SK-N-SH treated with all-trans-retinoic acid at 6 μM for 48 hours (cell line): Measurements from ENCODE around the gene TERC.

Experiments used
- ATAC-seq: fragments of 200-7000 bp; cut with Tn5 transposase; 3 replicates; pipeline ENCODE4 v1.9.1; 2020; ENCODE audit warnings: mild to moderate bottlenecking, moderate library complexity
- ARNTL ChIP-seq: fragments of 450-650 bp; formaldehyde crosslinking; IDR thresholded peaks from 2 replicates; pipeline ENCODE4 v1.5.0; 2020; ENCODE audit warnings: low read depth, mild to moderate bottlenecking, moderate library complexity, borderline replicate concordance
- BACH2 ChIP-seq: fragments of 250-450 bp; sonication (Bioruptor Pico); IDR thresholded peaks from 2 replicates; pipeline ENCODE4 v1.9.0; 2021; ENCODE audit warnings: mild to moderate bottlenecking, borderline replicate concordance
- CSDC2 ChIP-seq: fragments of 250-450 bp; sonication (Bioruptor Pico); IDR thresholded peaks from 2 replicates; pipeline ENCODE4 v1.5.0; 2020; ENCODE audit warnings: mild to moderate bottlenecking, moderate library complexity
- ESRRG ChIP-seq: fragments of 250-450 bp; sonication (Bioruptor Pico); IDR thresholded peaks from 2 replicates; pipeline ENCODE4 v1.6.1; 2021; ENCODE audit warnings: mild to moderate bottlenecking
- GLIS3 ChIP-seq: fragments of 250-450 bp; sonication (Bioruptor Pico); IDR thresholded peaks from 2 replicates; pipeline ENCODE4 v1.5.0; 2020; ENCODE audit warnings: mild to moderate bottlenecking, moderate library complexity
- ISL1 ChIP-seq: fragments of 250-450 bp; sonication (Bioruptor Pico); IDR thresholded peaks from 2 replicates; pipeline ENCODE4 v2.1.2; 2022; ENCODE audit warnings: mild to moderate bottlenecking, moderate library complexity
- OSR1 ChIP-seq: fragments of 250-450 bp; sonication (Bioruptor Pico); IDR thresholded peaks from 2 replicates; pipeline ENCODE4 v1.8.0; 2022; ENCODE audit warnings: moderate library complexity, mild to moderate bottlenecking, inconsistent platforms
- PATZ1 ChIP-seq: fragments of 250-450 bp; sonication (Bioruptor Pico); IDR thresholded peaks from 2 replicates; pipeline ENCODE4 v1.8.0; 2020; ENCODE audit warnings: mild to moderate bottlenecking, moderate library complexity, borderline replicate concordance
- POU6F1 ChIP-seq: fragments of 250-450 bp; sonication (Bioruptor Pico); IDR thresholded peaks from 2 replicates; pipeline ENCODE4 v1.8.0; 2021; ENCODE audit warnings: low read depth, mild to moderate bottlenecking, moderate library complexity, borderline replicate concordance
- PPARA ChIP-seq: fragments of 250-450 bp; sonication (Bioruptor Pico); IDR thresholded peaks from 2 replicates; pipeline ENCODE4 v1.5.0; 2020; ENCODE audit warnings: mild to moderate bottlenecking, borderline replicate concordance
- RARB ChIP-seq: fragments of 250-450 bp; sonication (Bioruptor Pico); IDR thresholded peaks from 2 replicates; pipeline ENCODE4 v1.8.0; 2021; ENCODE audit warnings: mild to moderate bottlenecking, moderate library complexity
- SNAI2 ChIP-seq: fragments of 250-450 bp; sonication (Bioruptor Pico); IDR thresholded peaks from 2 replicates; pipeline ENCODE4 v1.5.0; 2020; ENCODE audit warnings: mild to moderate bottlenecking, moderate library complexity
- TCF4 ChIP-seq: fragments of 250-450 bp; sonication (Bioruptor Pico); IDR thresholded peaks from 2 replicates; pipeline ENCODE4 v1.8.0; 2021; ENCODE audit warnings: mild to moderate bottlenecking, moderate library complexity, borderline replicate concordance
- TSHZ2 ChIP-seq: fragments of 250-450 bp; sonication (Bioruptor Pico); IDR thresholded peaks from 2 replicates; pipeline ENCODE4 v1.5.0; 2020; ENCODE audit warnings: mild to moderate bottlenecking, moderate library complexity
- ZC3H10 ChIP-seq: fragments of 250-450 bp; sonication (Bioruptor Pico); IDR thresholded peaks from 2 replicates; pipeline ENCODE4 v1.5.1; 2021; ENCODE audit warnings: mild to moderate bottlenecking, moderate library complexity
- ZFP3 ChIP-seq: fragments of 250-450 bp; sonication (Bioruptor Pico); IDR thresholded peaks from 2 replicates; pipeline ENCODE4 v1.5.0; 2020; ENCODE audit warnings: mild to moderate bottlenecking, moderate library complexity
- ZFP30 ChIP-seq: fragments of 450-650 bp; formaldehyde crosslinking; IDR thresholded peaks from 2 replicates; pipeline ENCODE4 v1.5.0; 2022; ENCODE audit warnings: mild to moderate bottlenecking, moderate library complexity
- ZNF565 ChIP-seq: fragments of 450-650 bp; formaldehyde crosslinking; conservative IDR thresholded peaks from 2 replicates; pipeline ENCODE4 v1.5.0; 2020; ENCODE audit warnings: low read depth, mild to moderate bottlenecking, moderate library complexity
- ZNF70 ChIP-seq: fragments of 450-650 bp; formaldehyde crosslinking; IDR thresholded peaks from 2 replicates; pipeline ENCODE4 v1.5.0; 2020; ENCODE audit warnings: mild to moderate bottlenecking, moderate library complexity
- ZNF8 ChIP-seq: fragments of 450-650 bp; formaldehyde crosslinking; IDR thresholded peaks from 2 replicates; pipeline ENCODE4 v1.5.0; 2020; ENCODE audit warnings: mild to moderate bottlenecking, moderate library complexity
- TF ChIP-seq, protein P1 (sequence below): fragments of 250-450 bp; sonication (Bioruptor Pico); IDR thresholded peaks from 2 replicates; pipeline ENCODE4 v1.5.1; 2021; ENCODE audit warnings: mild to moderate bottlenecking, moderate library complexity

Gene TERC

GRCh38 chr3:169781209-169781855 lies 16.5 kb upstream of the TERC start:
- no peak for TF ChIP-seq RARB
- TF ChIP-seq BACH2 (CRISPR knock-in tag): no peak
- no peak for TF ChIP-seq GLIS3 (CRISPR knock-in tag)
- TF ChIP-seq CSDC2 (CRISPR knock-in tag): no peak
- TF ChIP-seq ZNF565 (CRISPR knock-in tag): no peak
- no peak for TF ChIP-seq ESRRG (CRISPR knock-in tag)
- TF ChIP-seq, all 23 proteins: peak for 0

DNA sequence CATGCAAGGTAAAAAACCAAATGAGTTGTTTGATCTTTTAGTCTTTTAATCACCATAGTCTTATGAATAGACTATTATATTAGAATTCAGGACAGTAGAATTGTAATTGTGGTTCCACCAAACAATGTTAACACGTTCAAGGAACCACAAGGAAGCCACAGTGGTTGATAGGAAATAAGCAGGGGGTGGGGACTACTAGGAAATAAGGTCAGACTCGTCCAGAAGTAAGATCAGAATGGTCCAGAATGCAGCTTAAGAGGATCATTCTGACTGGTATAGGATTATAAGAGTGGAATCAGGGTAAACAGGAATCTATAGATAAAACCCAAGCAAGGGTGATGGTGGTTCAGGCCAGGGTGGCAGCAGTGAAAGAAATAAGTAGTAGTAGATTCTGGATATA lies 15.9 kb upstream of the TERC start:
- no peak for ATAC-seq
- TF ChIP-seq RARB: no peak
- no peak for TF ChIP-seq POU6F1 (CRISPR knock-in tag)
- no peak for TF ChIP-seq ZFP30
- TF ChIP-seq SNAI2 (CRISPR knock-in tag): no peak
- TF ChIP-seq ZNF565 (CRISPR knock-in tag): no peak
- no peak for TF ChIP-seq TSHZ2 (CRISPR knock-in tag)
- TF ChIP-seq GLIS3 (CRISPR knock-in tag): no peak
- TF ChIP-seq ISL1: no peak
- no peak for TF ChIP-seq ZNF70 (CRISPR knock-in tag)
- TF ChIP-seq ZFP3 (CRISPR knock-in tag): no peak
- TF ChIP-seq ARNTL (CRISPR knock-in tag): no peak
- no peak for TF ChIP-seq OSR1 (CRISPR knock-in tag)
- TF ChIP-seq, protein P1, sequence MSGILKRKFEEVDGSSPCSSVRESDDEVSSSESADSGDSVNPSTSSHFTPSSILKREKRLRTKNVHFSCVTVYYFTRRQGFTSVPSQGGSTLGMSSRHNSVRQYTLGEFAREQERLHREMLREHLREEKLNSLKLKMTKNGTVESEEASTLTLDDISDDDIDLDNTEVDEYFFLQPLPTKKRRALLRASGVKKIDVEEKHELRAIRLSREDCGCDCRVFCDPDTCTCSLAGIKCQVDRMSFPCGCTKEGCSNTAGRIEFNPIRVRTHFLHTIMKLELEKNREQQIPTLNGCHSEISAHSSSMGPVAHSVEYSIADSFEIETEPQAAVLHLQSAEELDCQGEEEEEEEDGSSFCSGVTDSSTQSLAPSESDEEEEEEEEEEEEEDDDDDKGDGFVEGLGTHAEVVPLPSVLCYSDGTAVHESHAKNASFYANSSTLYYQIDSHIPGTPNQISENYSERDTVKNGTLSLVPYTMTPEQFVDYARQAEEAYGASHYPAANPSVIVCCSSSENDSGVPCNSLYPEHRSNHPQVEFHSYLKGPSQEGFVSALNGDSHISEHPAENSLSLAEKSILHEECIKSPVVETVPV (CRISPR knock-in tag): no peak
- TF ChIP-seq PPARA (CRISPR knock-in tag): no peak
- no peak for TF ChIP-seq ESRRG (CRISPR knock-in tag)
- TF ChIP-seq ZNF8 (CRISPR knock-in tag): no peak

More at GRCh38 chr3:169781209-169781855, 16.5 kb upstream of the TERC start:
- ATAC-seq: no peak

DNA sequence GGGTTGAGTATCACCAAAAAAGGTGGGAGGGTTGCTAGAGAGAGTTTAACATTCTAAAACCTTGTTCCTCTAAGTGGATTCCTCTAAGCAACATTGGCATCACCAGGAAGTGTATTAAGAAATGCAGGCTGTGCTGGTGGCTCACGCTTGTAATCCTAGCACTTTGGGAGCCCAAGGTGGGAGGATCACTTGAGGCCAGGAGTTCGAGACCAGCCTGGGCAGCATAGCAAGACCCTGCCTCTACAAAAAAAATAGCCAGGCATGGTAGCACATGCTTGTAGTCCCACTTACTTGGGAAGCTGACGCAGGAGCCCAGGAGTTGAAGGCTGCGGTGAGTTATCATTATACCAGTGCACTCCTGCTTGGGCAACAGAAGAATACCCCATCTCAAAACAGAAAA lies 13.0 kb upstream of the TERC start:
- TF ChIP-seq BACH2 (CRISPR knock-in tag): no peak
- no peak for TF ChIP-seq SNAI2 (CRISPR knock-in tag)
- TF ChIP-seq ESRRG (CRISPR knock-in tag): no peak
- TF ChIP-seq ZNF8 (CRISPR knock-in tag): no peak
- no peak for TF ChIP-seq ZC3H10 (CRISPR knock-in tag)
- no peak for TF ChIP-seq ZFP30
- no peak for TF ChIP-seq OSR1 (CRISPR knock-in tag)
- TF ChIP-seq GLIS3 (CRISPR knock-in tag): no peak
- TF ChIP-seq ZFP3 (CRISPR knock-in tag): no peak
- TF ChIP-seq, protein P1 (CRISPR knock-in tag): no peak
- TF ChIP-seq CSDC2 (CRISPR knock-in tag): no peak
- TF ChIP-seq ZNF70 (CRISPR knock-in tag): no peak
- no peak for TF ChIP-seq TCF4 (CRISPR knock-in tag)
- no peak for TF ChIP-seq PPARA (CRISPR knock-in tag)
- TF ChIP-seq ZNF565 (CRISPR knock-in tag): no peak
- TF ChIP-seq ARNTL (CRISPR knock-in tag): no peak
- TF ChIP-seq PATZ1: no peak
- TF ChIP-seq, all 23 proteins: peak for 0
- no peak for ATAC-seq
